ENCODE results near the gene LRP8. TPM values are rescaled to one million over a fixed set of nuclear protein-coding genes. Genes with fewer than 3 reads are reported as not detected.

The LRP8 gene
- total RNA-seq, 4 donors from 2014 or later, result 4.5 to 33.8 (median 5.0) TPM

GRCh38 chr1:53334781-53335180, 6.9 kb upstream of the LRP8 start:
- TF ChIP-seq POLR2A (IDR thresholded peaks at IDR 0.05) (no peak), CTCF (IDR thresholded peaks at IDR 0.05) (no peak)
- H3K9me3 ChIP-seq, result no peaks in the 10 kb centered on the region
- no peak overlapping the region for H3K27ac ChIP-seq
- H3K27me3 ChIP-seq, result no peaks in the 10 kb centered on the region
- H3K4me3 ChIP-seq, result no peak overlapping the region
- peak in 1 of 3 donors; percentile 41 for DNase-seq
- H3K36me3 ChIP-seq, result no peaks in the 10 kb centered on the region
- H3K4me1 ChIP-seq, result no peaks in the 10 kb centered on the region

- Histone ChIP-seq H3K4me1 (no peaks in the 10 kb centered on the region), H3K27me3 (no peaks in the 10 kb centered on the region), H3K4me3 (no peak overlapping the region), H3K36me3 (no peaks in the 10 kb centered on the region), H3K27ac (no peak overlapping the region), H3K9me3 (no peaks in the 10 kb centered on the region)
- peak in 1 of 3 donors; percentile 31 for DNase-seq
- TF ChIP-seq POLR2A (IDR thresholded peaks at IDR 0.05), result no peak
- no peak for TF ChIP-seq CTCF (IDR thresholded peaks at IDR 0.05)
These were observed 6.4 kb upstream of the LRP8 start for GRCh38 chr1:53334312-53334711.

GRCh38 chr1:53332833-53333232, 5.0 kb upstream of the LRP8 start:
- H3K4me1 ChIP-seq, result peaks cover 0 to 8% (median 0%) of the 10 kb centered on the region in 4 donors
- no peaks in the 10 kb centered on the region for H3K36me3 ChIP-seq
- H3K27me3 ChIP-seq, result no peaks in the 10 kb centered on the region
- TF ChIP-seq POLR2A (IDR thresholded peaks at IDR 0.05) (no peak), CTCF (IDR thresholded peaks at IDR 0.05) (no peak)
- no peak overlapping the region for H3K27ac ChIP-seq
- peak in 1 of 3 donors; percentile 14 for DNase-seq
- H3K9me3 ChIP-seq, result no peaks in the 10 kb centered on the region
- no peak overlapping the region for H3K4me3 ChIP-seq

- no peak overlapping the region for H3K27ac ChIP-seq
- H3K27me3 ChIP-seq, result no peaks in the 10 kb centered on the region
- no peaks in the 10 kb centered on the region for H3K9me3 ChIP-seq
- peak in 2 of 3 donors; percentile 29 to 33 for DNase-seq
- peaks cover 0 to 10% (median 0%) of the 10 kb centered on the region in 4 donors for H3K4me1 ChIP-seq
- no peak for TF ChIP-seq CTCF (IDR thresholded peaks at IDR 0.05)
- TF ChIP-seq POLR2A (IDR thresholded peaks at IDR 0.05), result no peak
- H3K36me3 ChIP-seq, result no peaks in the 10 kb centered on the region
- H3K4me3 ChIP-seq, result no peak overlapping the region
These were observed 4.3 kb upstream of the LRP8 start for GRCh38 chr1:53332186-53332564.

- Histone ChIP-seq H3K4me3 (no peak overlapping the region), H3K36me3 (no peaks in the 10 kb centered on the region), H3K4me1 (peaks cover 0 to 16% (median 2%) of the 10 kb centered on the region in 4 donors), H3K27ac (no peak overlapping the region), H3K9me3 (no peaks in the 10 kb centered on the region), H3K27me3 (no peaks in the 10 kb centered on the region)
- TF ChIP-seq CTCF (IDR thresholded peaks at IDR 0.05) (no peak), POLR2A (IDR thresholded peaks at IDR 0.05) (no peak)
- DNase-seq, result peak in 2 of 3 donors; percentile 25 to 27
These were observed 3.7 kb upstream of the LRP8 start for GRCh38 chr1:53331446-53332185.
